Progenitor cell of endocrine pancreas (in vitro differentiated cells): ENCODE results near the gene FAM222B. TPM values are rescaled to one million over a fixed set of nuclear protein-coding genes. Genes with fewer than 3 reads are reported as not detected.
"Not testable (repeated sequence)": the region's sequence is repeated elsewhere in the genome, so short reads cannot be mapped to it uniquely, and the experiment has no call there.

Experiments
- DNase-seq: peaks from one replicate; pipeline ENCODE4 v3.0.0; 2021; ENCODE audit warnings: low spot score; ENCODE audit not compliant: unreplicated experiment
- H3K27ac Mint-ChIP-seq: 2 replicates; pipeline ENCODE4 v1.8.0; 2021; ENCODE audit warnings: mild to moderate bottlenecking, moderate library complexity, mixed read lengths
- H3K27me3 Mint-ChIP-seq: 2 replicates; pipeline ENCODE4 v1.8.0; 2021; ENCODE audit warnings: mixed read lengths
- H3K36me3 Mint-ChIP-seq: 2 replicates; pipeline ENCODE4 v1.8.0; 2022; ENCODE audit warnings: mixed read lengths; ENCODE audit not compliant: insufficient read depth
- H3K4me1 Mint-ChIP-seq: 2 replicates; pipeline ENCODE4 v1.8.0; 2021; ENCODE audit warnings: low read depth, mixed read lengths
- H3K4me3 Mint-ChIP-seq: 2 replicates; pipeline ENCODE4 v1.8.0; 2021; ENCODE audit warnings: low read depth, mild to moderate bottlenecking, moderate library complexity, mixed read lengths
- H3K9me3 Mint-ChIP-seq: 2 replicates; pipeline ENCODE4 v1.8.0; 2021; ENCODE audit warnings: low read depth, mixed read lengths
- total RNA-seq: library from RNA; stranded (reverse); gene quantifications from 2 replicates; pipeline ENCODE4 v1.2.1, GENCODE V29; 2021
- TF ChIP-seq, protein P1 (sequence below): fragments of 200-600 bp; sonication (generic); IDR thresholded peaks from one replicate; pipeline ENCODE4 v1.5.0; 2021; ENCODE audit warnings: antibody characterized with exemption, mild to moderate bottlenecking; ENCODE audit not compliant: unreplicated experiment

The FAM222B gene
- total RNA-seq, 1 donor from 2014 or later: 58.7 TPM

DNA sequence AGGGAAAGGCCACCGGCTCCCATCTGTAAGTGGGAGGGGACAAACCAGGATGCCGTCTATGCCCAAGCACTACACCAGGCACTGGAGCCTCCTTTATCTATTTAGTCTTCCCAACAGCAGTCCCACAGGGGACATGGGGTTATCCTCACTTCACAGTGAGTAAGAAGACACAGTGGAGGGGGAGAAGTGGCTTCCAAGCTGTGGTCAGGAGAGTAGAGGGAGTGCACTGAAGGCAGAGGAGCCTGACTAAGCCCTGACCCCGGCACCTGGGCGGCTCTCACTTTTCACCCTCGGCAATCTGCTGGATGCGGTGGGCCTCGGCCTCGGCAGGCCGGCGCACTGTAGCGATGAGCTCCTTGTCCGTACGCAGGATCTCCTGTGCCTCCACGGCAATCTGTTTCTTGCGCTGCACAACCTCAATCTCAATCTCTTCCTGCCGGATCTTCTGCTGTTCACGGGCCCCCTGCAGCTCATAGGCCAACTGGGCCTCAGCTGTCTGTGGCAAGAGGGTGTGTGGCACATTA is 39.0 kb upstream of the FAM222B start:
- H3K36me3 Mint-ChIP-seq: peaks cover 21% of the 10 kb centered on the region
- no peaks in the 10 kb centered on the region for H3K4me1 Mint-ChIP-seq
- H3K27me3 Mint-ChIP-seq: no peaks in the 10 kb centered on the region
- peaks cover 3% of the 10 kb centered on the region for H3K9me3 Mint-ChIP-seq
- DNase-seq: no peak
- TF ChIP-seq, protein P1, sequence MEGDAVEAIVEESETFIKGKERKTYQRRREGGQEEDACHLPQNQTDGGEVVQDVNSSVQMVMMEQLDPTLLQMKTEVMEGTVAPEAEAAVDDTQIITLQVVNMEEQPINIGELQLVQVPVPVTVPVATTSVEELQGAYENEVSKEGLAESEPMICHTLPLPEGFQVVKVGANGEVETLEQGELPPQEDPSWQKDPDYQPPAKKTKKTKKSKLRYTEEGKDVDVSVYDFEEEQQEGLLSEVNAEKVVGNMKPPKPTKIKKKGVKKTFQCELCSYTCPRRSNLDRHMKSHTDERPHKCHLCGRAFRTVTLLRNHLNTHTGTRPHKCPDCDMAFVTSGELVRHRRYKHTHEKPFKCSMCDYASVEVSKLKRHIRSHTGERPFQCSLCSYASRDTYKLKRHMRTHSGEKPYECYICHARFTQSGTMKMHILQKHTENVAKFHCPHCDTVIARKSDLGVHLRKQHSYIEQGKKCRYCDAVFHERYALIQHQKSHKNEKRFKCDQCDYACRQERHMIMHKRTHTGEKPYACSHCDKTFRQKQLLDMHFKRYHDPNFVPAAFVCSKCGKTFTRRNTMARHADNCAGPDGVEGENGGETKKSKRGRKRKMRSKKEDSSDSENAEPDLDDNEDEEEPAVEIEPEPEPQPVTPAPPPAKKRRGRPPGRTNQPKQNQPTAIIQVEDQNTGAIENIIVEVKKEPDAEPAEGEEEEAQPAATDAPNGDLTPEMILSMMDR: no peak
- H3K4me3 Mint-ChIP-seq: no peak overlapping the region
- H3K27ac Mint-ChIP-seq: no peak overlapping the region

- no peak for DNase-seq
- Mint-ChIP-seq H3K27ac (no peak overlapping the region), H3K36me3 (peaks cover 21% of the 10 kb centered on the region), H3K4me1 (no peaks in the 10 kb centered on the region), H3K9me3 (peaks cover 3% of the 10 kb centered on the region), H3K27me3 (no peaks in the 10 kb centered on the region), H3K4me3 (no peak overlapping the region)
- TF ChIP-seq, protein P1: no peak
Measured at GRCh38 chr17:28880572-28880945, 38.0 kb upstream of the FAM222B start.

DNA sequence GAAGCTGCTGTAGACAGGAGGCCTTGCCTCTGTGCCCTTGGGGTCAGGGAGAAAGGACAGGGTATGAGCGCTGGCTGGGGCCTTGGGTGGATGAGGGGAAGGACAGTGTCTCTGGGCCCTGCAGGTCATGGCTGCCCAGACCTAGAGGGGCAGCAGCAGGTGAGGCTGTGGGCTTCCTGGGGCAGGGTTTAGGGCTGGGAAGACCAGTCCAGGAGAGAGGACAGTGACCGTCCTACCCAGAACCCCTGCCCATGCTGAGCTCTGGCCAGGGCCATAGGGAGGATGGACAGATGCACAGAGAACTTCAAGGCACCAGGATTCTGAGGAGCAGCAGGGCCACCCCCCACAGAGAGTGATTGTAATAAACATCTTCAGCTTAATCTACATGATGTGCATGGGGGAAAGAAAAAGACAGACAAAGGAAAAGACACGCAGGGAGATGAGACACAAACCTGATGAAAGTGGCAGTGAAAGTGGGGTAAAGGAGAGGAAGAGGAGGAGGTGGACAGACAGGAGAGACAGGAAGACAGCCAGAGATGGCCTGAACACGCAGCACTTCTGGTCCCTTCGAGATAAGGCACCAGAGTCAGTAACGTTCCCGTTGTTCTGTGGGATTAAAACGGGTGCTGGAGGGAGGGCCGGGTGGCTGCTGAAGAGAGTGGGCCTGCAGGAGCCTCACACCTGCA is 37.4 kb upstream of the FAM222B start:
- peaks cover 3% of the 10 kb centered on the region for H3K9me3 Mint-ChIP-seq
- no peaks in the 10 kb centered on the region for H3K27me3 Mint-ChIP-seq
- H3K36me3 Mint-ChIP-seq: peaks cover 20% of the 10 kb centered on the region
- H3K4me3 Mint-ChIP-seq: no peak overlapping the region
- H3K27ac Mint-ChIP-seq: no peak overlapping the region
- TF ChIP-seq, protein P1: no peak
- no peaks in the 10 kb centered on the region for H3K4me1 Mint-ChIP-seq
- DNase-seq: no peak

DNA sequence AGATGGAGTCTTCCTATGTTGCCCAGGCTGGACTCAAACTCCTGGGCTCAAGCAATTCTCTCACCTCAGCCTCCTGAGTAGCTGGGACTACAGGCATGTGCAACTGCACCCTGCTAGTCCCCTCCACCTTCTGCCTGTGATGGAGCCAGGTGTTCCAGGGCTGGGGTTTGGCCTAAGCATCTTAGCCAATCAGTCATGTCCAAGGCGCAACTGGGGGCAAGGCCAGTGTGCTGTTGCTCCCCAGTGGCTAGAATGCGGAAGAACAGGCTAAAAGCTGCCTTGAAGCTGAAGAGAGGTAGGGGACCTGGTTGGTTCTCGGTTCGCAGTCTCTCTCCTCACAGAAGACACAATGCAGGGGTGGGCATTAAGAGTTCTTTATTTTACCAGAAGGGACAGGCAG is 36.4 kb upstream of the FAM222B start:
- H3K4me1 Mint-ChIP-seq: no peaks in the 10 kb centered on the region
- peaks cover 3% of the 10 kb centered on the region for H3K9me3 Mint-ChIP-seq
- peaks cover 18% of the 10 kb centered on the region for H3K36me3 Mint-ChIP-seq
- H3K27ac Mint-ChIP-seq: peak overlapping the region; percentile 76
- TF ChIP-seq, protein P1: peak; percentile 58
- no peak overlapping the region for H3K4me3 Mint-ChIP-seq
- no peak for DNase-seq
- no peaks in the 10 kb centered on the region for H3K27me3 Mint-ChIP-seq

GRCh38 chr17:28878158-28878910 is 35.7 kb upstream of the FAM222B start:
- H3K9me3 Mint-ChIP-seq: peaks cover 3% of the 10 kb centered on the region
- no peaks in the 10 kb centered on the region for H3K27me3 Mint-ChIP-seq
- DNase-seq: no peak
- no peak overlapping the region for H3K27ac Mint-ChIP-seq
- H3K36me3 Mint-ChIP-seq: peaks cover 18% of the 10 kb centered on the region
- TF ChIP-seq, protein P1: no peak
- H3K4me1 Mint-ChIP-seq: no peaks in the 10 kb centered on the region
- no peak overlapping the region for H3K4me3 Mint-ChIP-seq

DNA sequence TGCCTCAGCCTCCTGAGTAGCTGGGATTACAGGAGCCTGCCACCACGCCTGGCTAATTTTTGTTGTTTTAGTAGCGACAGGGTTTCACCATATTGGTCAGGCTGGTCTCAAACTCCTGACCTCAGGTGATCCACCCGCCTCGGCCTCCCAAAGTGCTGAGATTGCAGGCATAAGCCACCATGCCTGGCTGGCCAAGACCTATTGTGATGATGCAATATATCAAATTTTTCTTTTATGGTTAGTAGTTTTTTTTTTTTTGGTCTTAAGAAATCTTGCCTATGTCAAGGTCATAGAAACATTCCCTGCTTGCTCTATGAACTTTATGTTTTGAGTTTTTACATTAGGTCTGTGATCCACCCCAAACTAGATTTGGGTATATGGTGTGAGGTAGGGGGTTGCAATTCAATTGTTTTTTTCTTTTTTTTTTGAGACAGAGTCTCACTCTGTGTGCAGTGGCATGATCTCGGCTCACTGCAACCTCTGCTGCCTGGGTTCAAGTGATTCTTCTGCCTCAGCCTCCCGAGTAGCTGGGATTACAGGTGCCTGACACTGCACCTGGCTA is 34.6 kb upstream of the FAM222B start:
- DNase-seq, H3K27me3 Mint-ChIP-seq, H3K4me1 Mint-ChIP-seq, H3K4me3 Mint-ChIP-seq, H3K9me3 Mint-ChIP-seq, H3K27ac Mint-ChIP-seq: not testable (repeated sequence)
- H3K36me3 Mint-ChIP-seq: peaks cover 14% of the 10 kb centered on the region
